H1 (cell line): ENCODE results near the gene TBC1D20. TPM values are rescaled to one million over a fixed set of nuclear protein-coding genes. Genes with fewer than 3 reads are reported as not detected.

Source experiments
- CTCF ChIA-PET: fragments of 300-600 bp; sonication (Branson Sonifier 250); formaldehyde crosslinking; loops from one replicate; lab custom pipeline; 2021; ENCODE audit not compliant: partially characterized antibody; lab: Charles Lee
- POLR2A ChIA-PET: fragments of 300-600 bp; sonication (Branson Sonifier 250); formaldehyde crosslinking; loops from one replicate; lab custom pipeline; 2021; ENCODE audit warnings: inconsistent platforms; ENCODE audit not compliant: partially characterized antibody; lab: Charles Lee
- DNase-seq, 2 experiments: peaks; one replicate each; pipeline versions ENCODE4 v3.0.0 to v3.0.0-alpha.2; 2010 to 2022; ENCODE audit warnings: low spot score in 2 of 2, low read depth in 1 of 2, mixed read lengths in 1 of 2
- FAIRE-seq: peaks from 2 replicates; lab custom pipeline; 2011; peaks lifted over from hg19 to GRCh38; lab: Jason Lieb, UNC
- H2AFZ ChIP-seq: 2 replicates; pipeline ENCODE4 v1.8.1; 2012; ENCODE audit warnings: low read length, inconsistent platforms
- H2AK5ac ChIP-seq: 2 replicates; pipeline ENCODE4 v1.6.1; 2013; ENCODE audit warnings: low read depth, low read length
- H2BK120ac ChIP-seq: replicated peaks from 2 replicates; pipeline ENCODE3; 2013; ENCODE audit warnings: low read depth, low read length, inconsistent platforms
- H2BK12ac ChIP-seq: 2 replicates; pipeline ENCODE4 v1.6.1; 2013; ENCODE audit warnings: low read depth, low read length
- H2BK15ac ChIP-seq: 2 replicates; pipeline ENCODE4 v1.6.1; 2013; ENCODE audit warnings: low read length
- H2BK20ac ChIP-seq: 2 replicates; pipeline ENCODE4 v1.6.1; 2013; ENCODE audit warnings: low read length
- H2BK5ac ChIP-seq: 2 replicates; pipeline ENCODE4 v1.6.1; 2013; ENCODE audit warnings: low read depth, low read length
- H3K14ac ChIP-seq: 2 replicates; pipeline ENCODE4 v1.6.1; 2013; ENCODE audit warnings: inconsistent platforms; ENCODE audit not compliant: insufficient read length
- H3K18ac ChIP-seq: 2 replicates; pipeline ENCODE4 v1.6.1; 2013; ENCODE audit warnings: low read length; ENCODE audit errors: extremely low read depth
- H3K23ac ChIP-seq: 2 replicates; pipeline ENCODE4 v1.6.1; 2013; ENCODE audit warnings: inconsistent platforms; ENCODE audit not compliant: insufficient read length
- H3K23me2 ChIP-seq: 2 replicates; pipeline ENCODE4 v1.6.1; 2013; ENCODE audit warnings: low read depth, low read length
- H3K27ac ChIP-seq: 2 replicates; pipeline ENCODE4 v1.6.1; 2011; ENCODE audit warnings: low read depth, low read length, inconsistent platforms
- H3K27me3 ChIP-seq, 4 experiments: replicated peaks in 1 of 4; 1 replicate in 1 of 4; 2 replicates in 3 of 4; pipeline versions ENCODE4 v1.6.1 to v1.8.1; 2011 to 2013; ENCODE audit warnings: low read length in 3 of 4, mild to moderate bottlenecking in 3 of 4, inconsistent platforms in 2 of 4, mixed read lengths in 2 of 4, moderate library complexity in 1 of 4; ENCODE audit not compliant: control insufficient read depth in 3 of 4, insufficient read depth in 3 of 4; ENCODE audit errors: extremely low read depth in 1 of 4
- H3K36me3 ChIP-seq, 4 experiments: 2 replicates each; pipeline versions ENCODE4 v1.6.1 to v1.8.1; 2011 to 2013; ENCODE audit warnings: mild to moderate bottlenecking in 4 of 4, low read length in 3 of 4, moderate library complexity in 2 of 4, control low read depth in 1 of 4, inconsistent platforms in 1 of 4; ENCODE audit not compliant: insufficient read depth in 4 of 4, control insufficient read depth in 2 of 4
- H3K4ac ChIP-seq: replicated peaks from 2 replicates; pipeline ENCODE3; 2013; ENCODE audit warnings: low read length, low read depth, mixed read lengths, inconsistent platforms; ENCODE audit not compliant: insufficient read length
- H3K4me1 ChIP-seq, 4 experiments: replicated peaks in 1 of 4; 1 replicate in 1 of 4; 2 replicates in 3 of 4; pipeline versions ENCODE4 v1.6.1 to v1.8.1; 2011 to 2013; ENCODE audit warnings: low read length in 3 of 4, inconsistent platforms in 2 of 4, mixed read lengths in 1 of 4; ENCODE audit not compliant: insufficient read depth in 4 of 4, control insufficient read depth in 3 of 4
- H3K4me2 ChIP-seq, 2 experiments: 2 replicates each; pipeline versions ENCODE4 v1.6.1 to v1.8.1; 2011 to 2013; ENCODE audit warnings: low read depth in 2 of 2, low read length in 2 of 2, control low read depth in 1 of 2, inconsistent platforms in 1 of 2, mild to moderate bottlenecking in 1 of 2; ENCODE audit not compliant: insufficient read depth in 1 of 2
- H3K4me3 ChIP-seq, 4 experiments: fragments of 200-600, 300-600 bp in 1 of 4; sonication (generic), shearing (Covaris generic), sonication (Bioruptor Twin) in 1 of 4; 2 replicates each; pipeline versions ENCODE4 v1.5.1 to v1.8.1; 2011 to 2016; ENCODE audit warnings: low read length in 4 of 4, low read depth in 3 of 4, control low read depth in 2 of 4, inconsistent platforms in 2 of 4, mild to moderate bottlenecking in 2 of 4, mixed read lengths in 1 of 4, moderate library complexity in 1 of 4; ENCODE audit not compliant: insufficient read depth in 2 of 4; ENCODE audit errors: extremely low read depth in 1 of 4
- H3K56ac ChIP-seq: replicated peaks from 2 replicates; pipeline ENCODE3; 2013; ENCODE audit warnings: low read depth, mild to moderate bottlenecking, mixed read lengths, low read length, inconsistent platforms; ENCODE audit not compliant: insufficient read length
- H3K79me1 ChIP-seq: 2 replicates; pipeline ENCODE4 v1.6.1; 2013; ENCODE audit warnings: low read depth, low read length, control low read depth
- H3K79me2 ChIP-seq, 2 experiments: 2 replicates each; pipeline versions ENCODE4 v1.6.1 to v1.8.1; 2012 to 2013; ENCODE audit warnings: low read length in 2 of 2, mild to moderate bottlenecking in 2 of 2, inconsistent platforms in 1 of 2; ENCODE audit not compliant: insufficient read depth in 2 of 2, control insufficient read depth in 1 of 2
- H3K9ac ChIP-seq, 4 experiments: replicated peaks in 1 of 4; 1 replicate in 1 of 4; 2 replicates in 3 of 4; pipeline versions ENCODE4 v1.6.1 to v1.8.1; 2011 to 2013; ENCODE audit warnings: low read depth in 3 of 4, low read length in 3 of 4, control low read depth in 2 of 4, mild to moderate bottlenecking in 2 of 4, moderate library complexity in 2 of 4, inconsistent platforms in 1 of 4; ENCODE audit errors: extremely low read depth in 1 of 4
- H3K9me3 ChIP-seq, 2 experiments: 2 replicates each; pipeline versions ENCODE4 v1.6.1 to v1.8.1; 2012 to 2013; ENCODE audit warnings: mild to moderate bottlenecking in 2 of 2, moderate library complexity in 2 of 2, control low read depth in 1 of 2, inconsistent platforms in 1 of 2, low read depth in 1 of 2, low read length in 1 of 2, mixed read lengths in 1 of 2; ENCODE audit not compliant: insufficient read depth in 2 of 2
- H4K20me1 ChIP-seq, 2 experiments: replicated peaks in 1 of 2; 2 replicates each; pipeline versions ENCODE3 to v1.8.1; 2011 to 2013; ENCODE audit warnings: inconsistent platforms in 2 of 2, low read length in 2 of 2, mild to moderate bottlenecking in 1 of 2; ENCODE audit not compliant: insufficient read depth in 2 of 2, control insufficient read depth in 1 of 2
- H4K5ac ChIP-seq: 2 replicates; pipeline ENCODE4 v1.6.1; 2013; ENCODE audit warnings: low read length, low read depth, mixed read lengths, inconsistent platforms; ENCODE audit not compliant: insufficient read length
- H4K8ac ChIP-seq: 2 replicates; pipeline ENCODE4 v1.8.0; 2013; ENCODE audit warnings: mild to moderate bottlenecking, moderate library complexity, low read length, inconsistent platforms; ENCODE audit not compliant: insufficient read depth; ENCODE audit errors: extremely low read depth
- H4K91ac ChIP-seq: replicated peaks from 2 replicates; pipeline ENCODE3; 2013; ENCODE audit warnings: low read length, mixed read lengths, inconsistent platforms; ENCODE audit not compliant: insufficient read length
- ASH2L ChIP-seq: fragments of 200-600, 300-600 bp; sonication (generic); IDR thresholded peaks from one replicate; pipeline ENCODE4 v1.7.1; 2017; ENCODE audit warnings: low read length
- CBX8 ChIP-seq: fragments of 300-800, 300-1000 bp; sonication (generic); IDR thresholded peaks from 2 replicates; pipeline ENCODE4 v1.7.1; 2016; ENCODE audit warnings: low read depth, low read length, borderline replicate concordance
- CHD2 ChIP-seq: IDR thresholded peaks from 2 replicates; pipeline ENCODE4 v1.6.1; 2012; ENCODE audit warnings: low read length, improper control_type of control experiment
- EP300 ChIP-seq, 2 experiments: IDR thresholded peaks; 1 replicate in 1 of 2; 2 replicates in 1 of 2; pipeline ENCODE4 v1.6.1; 2011 to 2012; ENCODE audit warnings: low read depth in 2 of 2, low read length in 2 of 2, mild to moderate bottlenecking in 2 of 2, borderline replicate concordance in 1 of 2, inconsistent platforms in 1 of 2, moderate library complexity in 1 of 2
- JUND ChIP-seq: IDR thresholded peaks from 2 replicates; pipeline ENCODE4 v1.6.1; 2011; ENCODE audit warnings: mild to moderate bottlenecking, improper control_type of control experiment, low read length
- RBBP5 ChIP-seq: IDR thresholded peaks from 2 replicates; pipeline ENCODE4 v1.7.1; 2012; ENCODE audit warnings: low read depth, mild to moderate bottlenecking, inconsistent platforms, low read length, moderate library complexity, borderline replicate concordance
- RFX5 ChIP-seq: IDR thresholded peaks from 2 replicates; pipeline ENCODE4 v1.6.1; 2011; ENCODE audit warnings: low read depth, low read length, improper control_type of control experiment, borderline replicate concordance
- SIRT6 ChIP-seq: IDR thresholded peaks from one replicate; pipeline ENCODE4 v1.7.1; 2012; ENCODE audit warnings: low read length, inconsistent platforms
- TAF1 ChIP-seq: IDR thresholded peaks from 2 replicates; pipeline ENCODE4 v1.6.1; 2011; ENCODE audit warnings: mild to moderate bottlenecking, low read depth, low read length
- TCF12 ChIP-seq: IDR thresholded peaks from 2 replicates; pipeline ENCODE4 v1.6.1; 2011; ENCODE audit warnings: low read depth, mild to moderate bottlenecking, low read length
- TEAD4 ChIP-seq: IDR thresholded peaks from 2 replicates; pipeline ENCODE4 v1.6.1; 2012; ENCODE audit warnings: low read depth, low read length, inconsistent platforms, mixed read lengths
- WGBS, 2 experiments: shearing (Covaris generic) in 1 of 2; methylation state at CpG; one replicate each; pipeline versions ENCODE4 v1.1.6 to v1.1.7; 2013 to 2015; ENCODE audit warnings: low lambda C conversion rate in 2 of 2, mixed read lengths in 2 of 2, inconsistent platforms in 1 of 2, low coverage in 1 of 2, missing lambda C conversion rate in 1 of 2; ENCODE audit not compliant: insufficient replicate concordance in 2 of 2, insufficient coverage in 1 of 2, insufficient read length in 1 of 2; ENCODE audit errors: extremely low coverage in 1 of 2, missing lambda C conversion rate in 1 of 2; 5-methylcytosine and 5-hydroxymethylcytosine counted together
- polyA plus RNA-seq, 7 experiments: library from polyadenylated mRNA; depleted of rRNA in 3 of 7; stranded (reverse) in 5 of 7; unstranded in 2 of 7; fragments of >200 nt in 5 of 7; fragments of 200-250 nt in 2 of 7; gene quantifications; 1 replicate in 5 of 7; 2 replicates in 1 of 7; 4 replicates in 1 of 7; pipeline versions ENCODE4 v1.2.1 to v1.2.3, GENCODE V29; 2011 to 2013; ENCODE audit warnings: missing spikeins in 2 of 7, mixed read lengths in 2 of 7
- total RNA-seq: library from RNA; stranded (reverse); fragmentation: NEBNext Ultra II Directional; extraction: Animal tissue kit (Norgen Biotek cat#: 25700); gene quantifications from 2 replicates; pipeline ENCODE4 v1.2.1, GENCODE V29; 2021
- TF ChIP-seq, protein P1 (sequence below), 3 experiments: IDR thresholded peaks; 1 replicate in 2 of 3; 2 replicates in 1 of 3; pipeline versions ENCODE4 v1.5.1 to v1.6.1; 2011; ENCODE audit warnings: low read length in 3 of 3, mild to moderate bottlenecking in 3 of 3, inconsistent platforms in 2 of 3, low read depth in 1 of 3, moderate library complexity in 1 of 3; ENCODE audit not compliant: insufficient read depth in 1 of 3; ENCODE audit errors: control extremely low read depth in 1 of 3

The TBC1D20 gene
- total and polyA plus RNA-seq, 2 of the 8 experiments (the other 6 are each of a cell fraction or from before 2014, with no cell fraction given) = 14.5 to 17.1 TPM

DNA sequence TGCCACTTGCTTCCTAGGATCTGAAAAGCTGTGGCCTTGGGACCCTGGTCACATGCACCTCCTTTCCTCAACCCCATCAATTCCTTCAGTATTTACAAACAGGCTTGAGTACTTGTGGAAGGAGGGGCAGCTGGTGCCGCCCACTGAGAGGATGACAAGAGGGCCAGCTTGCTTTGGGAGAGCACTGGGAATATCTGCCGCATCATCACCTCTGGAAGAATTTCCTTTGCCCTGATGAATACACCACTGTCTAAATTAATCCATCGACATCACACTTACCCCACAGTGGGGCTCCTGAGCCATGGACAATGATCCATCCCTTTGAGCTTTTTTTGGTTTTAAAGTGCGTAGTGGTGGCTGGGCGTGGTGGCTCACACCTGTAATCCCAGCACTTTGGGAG, 25.9 kb downstream of the TBC1D20 start:
- no peak overlapping the region for H3K18ac ChIP-seq
- no peak overlapping the region for H3K23ac ChIP-seq
- H3K4me3 ChIP-seq = no peak overlapping the region
- H2BK5ac ChIP-seq = no peak overlapping the region
- no peak overlapping the region for H3K4me2 ChIP-seq
- H3K56ac ChIP-seq = no peak overlapping the region
- no peak overlapping the region for H4K8ac ChIP-seq
- FAIRE-seq (no peak), DNase-seq (no peak)
- no peak overlapping the region for H4K91ac ChIP-seq
- no peaks in the 10 kb centered on the region for H3K9me3 ChIP-seq
- ChIA-PET POLR2A (interaction anchor here (1.2 to 1.7 kb wide), 2 partner anchors 9 to 12 kb away, joined by 3 to 4 read pairs; no protein-coding TSS in a partner anchor), CTCF (interaction anchor here (0.9 to 4.1 kb wide), 4 partner anchors 13 to 209 kb away, joined by 3 to 16 read pairs (median 4); no protein-coding TSS in a partner anchor)
- no peak overlapping the region for H3K9ac ChIP-seq
- H3K36me3 ChIP-seq = peaks cover 16 to 48% (median 32%) of the 10 kb centered on the region in 4 experiments; a peak in 7 of 8 replicates
- peaks cover 0 to 13% (median 5%) of the 10 kb centered on the region in 4 experiments; a peak in 6 of 7 replicates for H3K4me1 ChIP-seq
- no peak overlapping the region for H2BK20ac ChIP-seq
- H3K79me1 ChIP-seq = no peaks in the 10 kb centered on the region
- peaks cover 0 to 11% (median 3%) of the 10 kb centered on the region in 4 experiments; a peak in 4 of 7 replicates for H3K27me3 ChIP-seq
- no peak overlapping the region for H3K27ac ChIP-seq
- no peaks in the 10 kb centered on the region for H3K79me2 ChIP-seq
- H3K14ac ChIP-seq = no peak overlapping the region
- no peaks in the 10 kb centered on the region for H3K23me2 ChIP-seq
- no peak overlapping the region for H3K4ac ChIP-seq
- H2BK120ac ChIP-seq = no peak overlapping the region
- no peak overlapping the region for H2BK15ac ChIP-seq
- no peak overlapping the region for H4K5ac ChIP-seq
- WGBS, 2 experiments = 84% methylated on average over 5 of the region's 5 CpGs; no CpG with 5 or more reads in 1 of the 2 experiments
- peaks cover 4 to 34% of the 10 kb centered on the region in 2 experiments for H4K20me1 ChIP-seq
- H2BK12ac ChIP-seq = no peak overlapping the region
- no peak overlapping the region for H2AFZ ChIP-seq
- H2AK5ac ChIP-seq = no peak overlapping the region
- TF ChIP-seq TAF1 (no peak), CBX8 (no peak), TCF12 (no peak), EP300 (IDR thresholded peaks at IDR 0.05; ENCODE audit: borderline replicate concordance in 1 of 2, low read depth in 2 of 2, low read length in 2 of 2) (no peak), SIRT6 (no peak), RFX5 (no peak), TEAD4 (no peak), JUND (no peak), CHD2 (no peak), ASH2L (no peak), RBBP5 (no peak)
- TF ChIP-seq, protein P1, sequence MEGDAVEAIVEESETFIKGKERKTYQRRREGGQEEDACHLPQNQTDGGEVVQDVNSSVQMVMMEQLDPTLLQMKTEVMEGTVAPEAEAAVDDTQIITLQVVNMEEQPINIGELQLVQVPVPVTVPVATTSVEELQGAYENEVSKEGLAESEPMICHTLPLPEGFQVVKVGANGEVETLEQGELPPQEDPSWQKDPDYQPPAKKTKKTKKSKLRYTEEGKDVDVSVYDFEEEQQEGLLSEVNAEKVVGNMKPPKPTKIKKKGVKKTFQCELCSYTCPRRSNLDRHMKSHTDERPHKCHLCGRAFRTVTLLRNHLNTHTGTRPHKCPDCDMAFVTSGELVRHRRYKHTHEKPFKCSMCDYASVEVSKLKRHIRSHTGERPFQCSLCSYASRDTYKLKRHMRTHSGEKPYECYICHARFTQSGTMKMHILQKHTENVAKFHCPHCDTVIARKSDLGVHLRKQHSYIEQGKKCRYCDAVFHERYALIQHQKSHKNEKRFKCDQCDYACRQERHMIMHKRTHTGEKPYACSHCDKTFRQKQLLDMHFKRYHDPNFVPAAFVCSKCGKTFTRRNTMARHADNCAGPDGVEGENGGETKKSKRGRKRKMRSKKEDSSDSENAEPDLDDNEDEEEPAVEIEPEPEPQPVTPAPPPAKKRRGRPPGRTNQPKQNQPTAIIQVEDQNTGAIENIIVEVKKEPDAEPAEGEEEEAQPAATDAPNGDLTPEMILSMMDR (IDR thresholded peaks at IDR 0.05; ENCODE audit: control extremely low read depth in 1 of 3, insufficient read depth in 1 of 3, low read depth in 1 of 3, low read length in 3 of 3) = no peak
